Mesenchymal stem cell (in vitro differentiated cells and primary cell): ENCODE results near the gene BRIX1.
"Not testable (repeated sequence)": the region's sequence is repeated elsewhere in the genome, so short reads cannot be mapped to it uniquely, and the experiment has no call there.

Source experiments
- DNase-seq: peaks from one replicate; pipeline ENCODE4 v3.0.0-alpha.2; 2013
- H2AFZ ChIP-seq: one replicate; pipeline ENCODE4 v1.6.1; 2013; ENCODE audit warnings: low read depth, mild to moderate bottlenecking, control low read depth, inconsistent platforms, low read length, moderate library complexity
- H2AK5ac ChIP-seq: 2 replicates; pipeline ENCODE4 v1.6.1; 2013; ENCODE audit warnings: low read length, moderate library complexity, mild to moderate bottlenecking, inconsistent platforms; ENCODE audit not compliant: severe bottlenecking
- H2BK120ac ChIP-seq: one replicate; pipeline ENCODE4 v1.6.1; 2013; ENCODE audit warnings: low read depth, mild to moderate bottlenecking, inconsistent platforms, low read length, moderate library complexity
- H2BK12ac ChIP-seq, 2 experiments: one replicate each; pipeline ENCODE4 v1.6.1; 2013; ENCODE audit warnings: inconsistent platforms in 2 of 2, low read length in 2 of 2, mild to moderate bottlenecking in 2 of 2, moderate library complexity in 2 of 2, control low read depth in 1 of 2
- H2BK15ac ChIP-seq: one replicate; pipeline ENCODE4 v1.6.1; 2013; ENCODE audit warnings: mild to moderate bottlenecking, low read depth, inconsistent platforms; ENCODE audit not compliant: poor library complexity, severe bottlenecking
- H2BK5ac ChIP-seq: 2 replicates; pipeline ENCODE4 v1.6.1; 2013; ENCODE audit warnings: low read depth, mild to moderate bottlenecking, low read length, control low read depth, inconsistent platforms; ENCODE audit not compliant: poor library complexity, severe bottlenecking
- H3K14ac ChIP-seq, 2 experiments: one replicate each; pipeline ENCODE4 v1.6.1; 2013; ENCODE audit warnings: inconsistent platforms in 2 of 2, low read length in 2 of 2, control low read depth in 1 of 2, mild to moderate bottlenecking in 1 of 2, moderate library complexity in 1 of 2
- H3K18ac ChIP-seq, 2 experiments: one replicate each; pipeline ENCODE4 v1.6.1; 2013; ENCODE audit warnings: inconsistent platforms in 2 of 2, low read length in 2 of 2, control low read depth in 1 of 2, low read depth in 1 of 2, mild to moderate bottlenecking in 1 of 2
- H3K23ac ChIP-seq, 2 experiments: one replicate each; pipeline ENCODE4 v1.6.1; 2013; ENCODE audit warnings: inconsistent platforms in 2 of 2, low read length in 2 of 2, mild to moderate bottlenecking in 2 of 2, moderate library complexity in 2 of 2, control low read depth in 1 of 2
- H3K27ac ChIP-seq: 2 replicates; pipeline ENCODE4 v1.5.1; 2013; ENCODE audit warnings: mild to moderate bottlenecking, moderate library complexity, low read length, control low read depth, inconsistent platforms; ENCODE audit not compliant: poor library complexity, severe bottlenecking
- H3K27me3 ChIP-seq, 2 experiments: 2 replicates each; pipeline versions ENCODE4 v1.6.1 to v1.7.0; 2013; ENCODE audit warnings: low read length in 2 of 2, mild to moderate bottlenecking in 2 of 2, moderate library complexity in 2 of 2, control low read depth in 1 of 2, inconsistent platforms in 1 of 2; ENCODE audit not compliant: control insufficient read depth in 1 of 2, insufficient read depth in 1 of 2
- H3K36me3 ChIP-seq, 2 experiments: 2 replicates each; pipeline versions ENCODE4 v1.6.1 to v1.7.0; 2013; ENCODE audit warnings: low read length in 2 of 2, control low read depth in 1 of 2, inconsistent platforms in 1 of 2, low read depth in 1 of 2, mild to moderate bottlenecking in 1 of 2; ENCODE audit not compliant: insufficient read depth in 2 of 2, control insufficient read depth in 1 of 2
- H3K4ac ChIP-seq, 2 experiments: one replicate each; pipeline ENCODE4 v1.6.1; 2013; ENCODE audit warnings: inconsistent platforms in 2 of 2, low read length in 2 of 2, mild to moderate bottlenecking in 2 of 2, moderate library complexity in 2 of 2, control low read depth in 1 of 2, low read depth in 1 of 2
- H3K4me1 ChIP-seq: 2 replicates; pipeline ENCODE4 v1.6.1; 2013; ENCODE audit warnings: low read depth, low read length, control low read depth; ENCODE audit not compliant: control insufficient read depth, insufficient read depth
- H3K4me2 ChIP-seq: 2 replicates; pipeline ENCODE4 v1.6.1; 2013; ENCODE audit warnings: low read length, mild to moderate bottlenecking, inconsistent platforms; ENCODE audit not compliant: poor library complexity, severe bottlenecking
- H3K4me3 ChIP-seq, 2 experiments: 2 replicates each; pipeline versions ENCODE4 v1.5.1 to v1.7.0; 2013; ENCODE audit warnings: low read length in 2 of 2, mild to moderate bottlenecking in 2 of 2, control low read depth in 1 of 2, low read depth in 1 of 2; ENCODE audit not compliant: insufficient read depth in 1 of 2
- H3K79me1 ChIP-seq: replicated peaks from 2 replicates; pipeline ENCODE4 v1.6.1; 2013; ENCODE audit warnings: mild to moderate bottlenecking, control low read depth, low read length, inconsistent platforms; ENCODE audit not compliant: poor library complexity, severe bottlenecking
- H3K9ac ChIP-seq: 2 replicates; pipeline ENCODE4 v1.7.0; 2013; ENCODE audit warnings: mild to moderate bottlenecking, low read length, moderate library complexity
- H3K9me3 ChIP-seq: 2 replicates; pipeline ENCODE4 v1.7.0; 2013; ENCODE audit warnings: mild to moderate bottlenecking, low read length; ENCODE audit not compliant: control insufficient read depth
- H4K8ac ChIP-seq: one replicate; pipeline ENCODE4 v1.6.1; 2013; ENCODE audit warnings: inconsistent platforms, mild to moderate bottlenecking, low read length, moderate library complexity
- H4K91ac ChIP-seq: one replicate; pipeline ENCODE4 v1.6.1; 2013; ENCODE audit warnings: mild to moderate bottlenecking, low read length, inconsistent platforms
- WGBS: methylation state at CpG from one replicate; pipeline ENCODE4 v1.1.7; 2013; ENCODE audit warnings: mixed read lengths; 5-methylcytosine and 5-hydroxymethylcytosine counted together

Gene BRIX1

DNA sequence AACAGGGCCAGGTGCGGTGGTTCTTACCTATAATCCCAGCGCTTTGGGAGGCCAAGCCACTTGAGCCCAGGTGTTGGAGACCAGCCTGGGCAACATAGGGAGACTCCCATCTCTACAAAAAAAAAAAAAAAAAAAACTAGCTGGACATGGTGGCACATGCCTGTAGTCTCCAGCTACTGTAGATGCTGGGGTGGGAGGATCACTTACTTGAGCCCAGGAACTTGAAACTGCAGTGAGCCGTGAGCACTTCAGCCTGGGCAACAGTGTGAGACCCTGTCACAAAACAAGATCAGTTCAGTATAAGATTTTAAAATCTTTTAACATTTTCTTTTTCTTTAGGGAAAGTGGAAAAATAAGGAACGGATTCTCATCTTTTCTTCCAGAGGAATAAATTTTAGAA is 2.5 kb downstream of the BRIX1 start:
- H3K18ac ChIP-seq, result no peak overlapping the region
- H2BK120ac ChIP-seq, result no peak overlapping the region
- no peak overlapping the region for H4K91ac ChIP-seq
- no peak overlapping the region for H2BK15ac ChIP-seq
- DNase-seq, result no peak
- peaks cover 2% of the 10 kb centered on the region for H3K79me1 ChIP-seq
- no peak overlapping the region for H3K4ac ChIP-seq
- 100% methylated on average over 3 of the region's 4 CpGs for WGBS
- no peaks in the 10 kb centered on the region for H3K27me3 ChIP-seq
- H3K4me2 ChIP-seq, result no peak overlapping the region
- no peak overlapping the region for H2BK12ac ChIP-seq
- H3K4me3 ChIP-seq, result no peak overlapping the region
- peaks cover 6 to 37% of the 10 kb centered on the region in 2 experiments for H3K36me3 ChIP-seq
- H3K23ac ChIP-seq, result no peak overlapping the region
- H2BK5ac ChIP-seq, result no peak overlapping the region
- H3K27ac ChIP-seq, result no peak overlapping the region
- no peaks in the 10 kb centered on the region for H3K9me3 ChIP-seq
- no peak overlapping the region for H2AFZ ChIP-seq
- H2AK5ac ChIP-seq, result no peak overlapping the region
- H3K14ac ChIP-seq, result no peak overlapping the region
- H3K9ac ChIP-seq, result peak overlapping the region; percentile 18
- H4K8ac ChIP-seq, result no peak overlapping the region
- H3K4me1 ChIP-seq, result peaks cover 2% of the 10 kb centered on the region

DNA sequence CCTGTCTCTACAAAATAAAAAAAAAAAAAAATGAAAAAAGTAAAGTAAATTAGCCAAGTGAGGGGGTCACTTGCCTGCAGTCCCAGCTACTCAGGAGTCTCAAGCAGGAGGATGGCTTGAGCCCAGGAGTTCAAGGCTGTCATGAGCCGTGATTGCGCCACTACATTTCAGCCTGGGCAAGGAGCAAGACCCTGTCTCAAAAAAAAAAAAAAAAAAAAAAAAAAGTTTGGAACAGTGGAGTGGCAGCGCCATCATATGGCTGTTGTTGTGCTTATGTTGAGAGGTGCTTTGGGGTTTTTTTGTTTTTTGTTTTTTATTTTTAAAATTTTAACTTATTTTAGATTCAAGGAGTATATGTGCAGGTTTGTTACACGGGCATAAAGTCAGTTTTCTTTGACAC is 3.6 kb downstream of the BRIX1 start:
- Histone ChIP-seq H3K36me3 (peaks cover 10 to 47% of the 10 kb centered on the region in 2 experiments), H3K9ac (peak overlapping the region; percentile 46), H2BK120ac (no peak overlapping the region), H3K27me3 (no peaks in the 10 kb centered on the region), H3K4me2 (no peak overlapping the region), H2BK5ac (no peak overlapping the region), H4K8ac (no peak overlapping the region), H2BK15ac (no peak overlapping the region), H2BK12ac (no peak overlapping the region), H3K4me1 (peaks cover 5% of the 10 kb centered on the region), H3K79me1 (peaks cover 2% of the 10 kb centered on the region), H2AK5ac (no peak overlapping the region), H3K23ac (no peak overlapping the region), H2AFZ (no peak overlapping the region), H3K4ac (no peak overlapping the region), H3K14ac (no peak overlapping the region), H3K27ac (no peak overlapping the region), H4K91ac (no peak overlapping the region), H3K18ac (no peak overlapping the region), H3K4me3 (no peak overlapping the region), H3K9me3 (no peaks in the 10 kb centered on the region)
- DNase-seq, result peak; percentile 28
- 100% methylated on average over 2 of the region's 4 CpGs for WGBS

DNA sequence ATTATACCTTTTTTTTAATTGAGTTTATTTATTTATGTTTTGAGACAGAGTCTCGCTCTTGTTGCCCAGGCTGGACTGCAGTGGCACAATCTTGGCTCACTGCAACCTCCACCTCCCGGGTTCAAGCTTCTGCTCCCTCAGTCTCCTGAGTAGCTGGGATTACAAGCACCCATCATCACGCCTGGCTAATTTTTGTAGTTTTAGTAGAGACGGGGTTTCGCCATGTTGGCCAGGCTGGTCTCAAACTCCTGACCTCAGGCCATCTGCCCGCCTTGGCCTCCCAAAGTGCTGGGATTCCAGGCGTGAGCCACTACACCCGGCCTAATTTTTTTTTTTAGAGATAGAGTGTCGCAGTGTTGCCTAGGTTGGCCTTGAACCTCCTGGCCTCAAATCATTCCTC is 7.7 kb downstream of the BRIX1 start:
- peak overlapping the region in 1 of 2 experiments; percentile 18 for H2BK12ac ChIP-seq
- H3K18ac ChIP-seq, H3K4me2 ChIP-seq, H4K8ac ChIP-seq, H3K14ac ChIP-seq, H3K23ac ChIP-seq, H3K4ac ChIP-seq, DNase-seq, H3K79me1 ChIP-seq, H2AFZ ChIP-seq, H3K4me1 ChIP-seq, H3K4me3 ChIP-seq, H2BK120ac ChIP-seq, H3K9me3 ChIP-seq, H3K27me3 ChIP-seq, H4K91ac ChIP-seq, H2BK15ac ChIP-seq: not testable (repeated sequence)
- WGBS, result 89% methylated on average over 8 of the region's 9 CpGs
- peak overlapping the region; percentile 88 for H2AK5ac ChIP-seq
- H3K36me3 ChIP-seq, result peaks cover 14 to 81% of the 10 kb centered on the region in 2 experiments
- H3K9ac ChIP-seq, result peak overlapping the region; percentile 45
- H2BK5ac ChIP-seq, result peak overlapping the region; percentile 46
- peak overlapping the region; percentile 86 for H3K27ac ChIP-seq

DNA sequence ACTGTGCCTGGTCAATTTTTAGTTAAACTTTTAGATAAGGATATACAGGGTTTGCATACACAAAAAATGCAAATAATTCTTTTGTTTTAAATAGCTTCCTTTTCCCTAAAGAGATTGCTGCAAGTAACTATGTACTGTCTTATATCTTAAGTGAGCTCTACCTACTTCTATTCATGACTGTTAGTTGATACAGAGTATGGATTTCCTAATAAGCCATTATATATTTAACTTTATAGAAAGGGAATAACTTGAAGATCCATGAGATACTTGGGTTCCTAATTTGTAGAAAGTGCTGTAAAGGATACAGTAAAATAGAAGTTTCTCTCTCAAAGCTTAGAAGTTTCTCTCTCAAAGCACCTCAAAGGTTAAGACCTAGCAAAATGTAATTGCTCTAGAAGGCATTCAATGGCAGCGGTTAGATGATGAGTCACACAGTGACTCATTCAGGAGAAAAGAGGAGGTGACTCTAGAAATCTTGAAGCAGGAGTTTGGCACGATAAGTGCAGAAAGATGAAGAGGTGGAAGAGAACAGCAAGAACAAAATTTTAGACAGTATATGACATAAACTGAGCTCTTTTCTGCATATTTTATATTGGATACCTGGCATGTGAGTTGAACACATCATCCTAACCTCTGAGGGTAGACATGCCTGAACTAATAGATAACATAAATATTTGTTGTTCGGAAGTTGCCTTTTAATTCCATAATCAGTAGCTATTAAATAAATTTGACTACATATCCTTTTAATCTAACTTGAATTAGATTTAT is 8.4 kb downstream of the BRIX1 start:
- Histone ChIP-seq H3K14ac (no peak overlapping the region), H3K4me3 (no peak overlapping the region), H2BK12ac (no peak overlapping the region), H2BK5ac (no peak overlapping the region), H2AFZ (no peak overlapping the region), H3K36me3 (peaks cover 13 to 81% of the 10 kb centered on the region in 2 experiments), H3K23ac (no peak overlapping the region), H3K4me1 (peaks cover 5% of the 10 kb centered on the region), H3K9ac (peak overlapping the region; percentile 49), H3K79me1 (peaks cover 4% of the 10 kb centered on the region), H2BK15ac (no peak overlapping the region), H3K27ac (peak overlapping the region; percentile 86), H2AK5ac (peak overlapping the region; percentile 88), H3K18ac (no peak overlapping the region), H4K91ac (no peak overlapping the region), H3K4me2 (no peak overlapping the region), H4K8ac (no peak overlapping the region), H2BK120ac (no peak overlapping the region), H3K27me3 (no peaks in the 10 kb centered on the region), H3K4ac (no peak overlapping the region), H3K9me3 (no peaks in the 10 kb centered on the region)
- WGBS, result 0% methylated on average over 2 of the region's 3 CpGs
- peak; percentile 93 for DNase-seq
